GM12872 (cell line): ENCODE measurements around the gene MLLT6.
A peak's percentile ranks its signal among the peaks of the same experiment; 100 is the strongest.

Experiments used
- CTCF ChIP-seq: IDR thresholded peaks from 3 replicates; pipeline ENCODE4 v1.5.1; 2011; ENCODE audit warnings: low read depth, mild to moderate bottlenecking, low read length, moderate library complexity; ENCODE audit not compliant: insufficient read depth

Gene MLLT6

GRCh38 chr17:38729886-38730525 is 24.9 kb downstream of the MLLT6 start, which contains the start of gene CISD3:
Gene CISD3, plus strand, starts transcription at chr17:38730341. Its CDS starts 18 bp downstream, at chr17:38730359.
- TF ChIP-seq CTCF = peak; percentile 59; the same call in 1 of the 3 replicates

GRCh38 chr17:38730526-38731379 is 25.7 kb downstream of the MLLT6 start:
- TF ChIP-seq CTCF = no peak

GRCh38 chr17:38731526-38732294 is 26.6 kb downstream of the MLLT6 start:
- TF ChIP-seq CTCF = no peak

GRCh38 chr17:38732376-38733281 is 27.6 kb downstream of the MLLT6 start:
- TF ChIP-seq CTCF = no peak

- TF ChIP-seq CTCF = no peak
These were observed 28.4 kb downstream of the MLLT6 start for GRCh38 chr17:38733282-38733981.
